Astrocyte of the spinal cord (primary cell): ENCODE measurements around the gene TMEM187.

Source experiments
- DNase-seq: peaks from one replicate; pipeline ENCODE4 v3.0.0; 2011; ENCODE audit warnings: low read depth, low spot score
- H3K4me3 ChIP-seq: 2 replicates; pipeline ENCODE4 v1.5.1; 2011; ENCODE audit warnings: low read depth, mild to moderate bottlenecking, low read length, moderate library complexity
- in situ Hi-C: cut with HindIII; loops from 2 replicates; pipeline ENCODE4 v1.10.0; 2017; ENCODE audit warnings: low sequenced_read_pairs
- TF ChIP-seq, protein P1 (sequence below): IDR thresholded peaks from 2 replicates; pipeline ENCODE4 v1.5.1; 2012; ENCODE audit warnings: low read depth, mild to moderate bottlenecking, low read length, inconsistent platforms

Gene TMEM187

DNA sequence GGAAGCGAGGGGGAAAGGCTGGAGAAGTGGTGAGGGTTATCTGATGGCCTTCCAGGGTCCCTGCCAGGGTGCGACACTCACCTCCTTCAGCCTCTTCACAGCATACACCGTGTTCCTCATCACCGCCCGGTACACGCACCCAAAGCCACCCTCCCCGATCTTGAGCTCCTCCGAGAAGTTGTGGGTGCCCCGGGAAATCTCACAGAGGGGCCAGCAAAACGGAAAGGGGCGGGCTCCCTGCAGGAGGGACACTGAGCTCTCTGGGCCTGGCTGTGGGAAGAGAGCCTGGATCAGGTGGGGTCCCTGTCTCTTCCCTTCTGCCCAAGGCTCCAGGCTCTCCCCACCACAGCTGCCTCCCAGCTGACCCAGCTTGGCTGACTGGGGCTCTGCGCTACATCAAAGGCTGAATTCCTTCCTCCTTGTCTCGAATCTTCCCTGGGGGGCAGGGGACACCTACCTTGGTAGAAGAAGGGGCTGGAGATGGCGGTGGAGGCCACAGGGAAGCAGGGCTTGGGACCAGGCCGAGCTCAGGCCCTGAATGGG, 46.0 kb downstream of the TMEM187 start:
- H3K4me3 ChIP-seq, result peak overlapping the region; percentile 51
- in situ Hi-C loops, result no loop called here
- DNase-seq, result no peak
- TF ChIP-seq, protein P1, sequence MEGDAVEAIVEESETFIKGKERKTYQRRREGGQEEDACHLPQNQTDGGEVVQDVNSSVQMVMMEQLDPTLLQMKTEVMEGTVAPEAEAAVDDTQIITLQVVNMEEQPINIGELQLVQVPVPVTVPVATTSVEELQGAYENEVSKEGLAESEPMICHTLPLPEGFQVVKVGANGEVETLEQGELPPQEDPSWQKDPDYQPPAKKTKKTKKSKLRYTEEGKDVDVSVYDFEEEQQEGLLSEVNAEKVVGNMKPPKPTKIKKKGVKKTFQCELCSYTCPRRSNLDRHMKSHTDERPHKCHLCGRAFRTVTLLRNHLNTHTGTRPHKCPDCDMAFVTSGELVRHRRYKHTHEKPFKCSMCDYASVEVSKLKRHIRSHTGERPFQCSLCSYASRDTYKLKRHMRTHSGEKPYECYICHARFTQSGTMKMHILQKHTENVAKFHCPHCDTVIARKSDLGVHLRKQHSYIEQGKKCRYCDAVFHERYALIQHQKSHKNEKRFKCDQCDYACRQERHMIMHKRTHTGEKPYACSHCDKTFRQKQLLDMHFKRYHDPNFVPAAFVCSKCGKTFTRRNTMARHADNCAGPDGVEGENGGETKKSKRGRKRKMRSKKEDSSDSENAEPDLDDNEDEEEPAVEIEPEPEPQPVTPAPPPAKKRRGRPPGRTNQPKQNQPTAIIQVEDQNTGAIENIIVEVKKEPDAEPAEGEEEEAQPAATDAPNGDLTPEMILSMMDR, result no peak

DNA sequence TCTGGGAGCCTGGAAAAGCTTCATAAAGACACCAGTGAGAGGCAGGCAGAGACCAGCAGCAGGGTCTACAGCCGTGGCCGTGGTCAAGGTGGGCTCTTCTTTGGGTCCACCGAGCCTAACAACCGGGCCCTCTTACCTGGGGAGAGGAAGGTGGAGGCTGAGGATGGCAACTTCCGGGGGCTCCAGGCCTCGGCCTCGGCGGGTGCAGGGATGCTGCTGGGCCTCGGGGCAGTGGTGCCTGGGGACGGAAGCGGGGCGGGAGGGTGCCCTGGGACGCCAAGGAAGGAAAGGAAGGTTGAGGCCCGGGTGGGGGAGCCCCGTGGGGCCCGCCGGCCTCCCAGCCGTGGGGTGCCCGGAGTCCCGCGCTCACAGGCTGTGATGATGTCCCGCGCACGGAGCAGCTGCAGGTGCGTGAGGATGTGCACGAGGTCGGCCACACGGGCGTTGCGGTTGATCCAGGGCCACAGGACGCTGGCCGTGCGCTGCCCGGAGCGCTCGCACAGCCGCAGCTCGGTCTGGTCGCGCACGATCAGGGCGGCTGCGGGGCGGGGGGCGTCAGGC, 46.6 kb downstream of the TMEM187 start:
- TF ChIP-seq, protein P1, result no peak
- no peak for DNase-seq
- H3K4me3 ChIP-seq, result peak overlapping the region; percentile 51
- in situ Hi-C loops, result no loop called here

DNA sequence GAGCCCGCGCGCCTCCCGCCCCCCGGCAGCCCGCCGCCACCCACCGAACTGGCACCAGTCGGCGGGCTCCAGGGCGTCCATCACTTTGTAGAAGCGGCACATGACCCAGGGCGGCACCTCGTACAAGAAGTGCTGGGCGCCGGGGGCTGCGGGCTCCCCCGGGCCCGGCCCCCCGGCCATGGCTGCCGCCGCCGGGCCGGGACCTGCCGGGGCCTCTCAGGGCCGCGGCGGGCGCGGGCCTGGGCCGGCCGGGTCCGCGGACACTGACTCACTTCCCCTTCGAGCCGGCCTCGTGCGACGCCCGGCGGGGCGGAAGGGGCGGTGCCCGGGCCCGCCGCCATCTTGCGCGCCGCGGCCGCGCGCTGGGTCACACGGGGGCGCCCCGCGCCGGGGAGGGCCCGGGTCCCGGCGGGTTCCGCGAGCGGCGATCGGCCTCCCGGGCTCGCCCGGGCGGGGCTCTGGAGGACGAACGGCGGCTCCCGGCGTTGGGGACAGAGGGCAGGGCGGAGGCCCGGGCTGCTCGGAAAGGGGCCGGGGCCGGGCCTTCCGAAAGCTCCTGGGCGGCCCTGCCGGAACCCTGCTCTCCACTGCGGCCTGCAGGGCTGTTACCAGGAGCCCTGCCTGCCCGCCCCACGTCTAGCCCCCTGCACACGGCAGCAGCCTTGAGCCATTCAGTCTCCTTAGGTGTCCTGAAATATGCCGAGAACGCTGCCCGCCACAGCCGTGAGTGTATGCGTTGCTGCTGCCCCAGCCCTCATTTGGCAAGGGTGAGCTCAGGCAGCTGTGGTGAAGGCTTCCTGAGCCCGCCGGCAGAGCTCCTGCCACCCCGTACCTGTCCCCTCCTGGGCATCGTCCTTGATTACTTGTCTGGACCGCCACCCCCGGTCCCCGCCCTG, 47.3 kb downstream of the TMEM187 start, which contains the start of gene IRAK1:
IRAK1 (minus strand) TSS at position 270 of the 896 bp plus-strand sequence; CDS start at position 180, 90 bp downstream.
- DNase-seq, result peak; percentile 41
- in situ Hi-C loops, result no loop called here
- peak within 1 kb of the TSS; percentile 51 for H3K4me3 ChIP-seq
- TF ChIP-seq, protein P1, result no peak

DNA sequence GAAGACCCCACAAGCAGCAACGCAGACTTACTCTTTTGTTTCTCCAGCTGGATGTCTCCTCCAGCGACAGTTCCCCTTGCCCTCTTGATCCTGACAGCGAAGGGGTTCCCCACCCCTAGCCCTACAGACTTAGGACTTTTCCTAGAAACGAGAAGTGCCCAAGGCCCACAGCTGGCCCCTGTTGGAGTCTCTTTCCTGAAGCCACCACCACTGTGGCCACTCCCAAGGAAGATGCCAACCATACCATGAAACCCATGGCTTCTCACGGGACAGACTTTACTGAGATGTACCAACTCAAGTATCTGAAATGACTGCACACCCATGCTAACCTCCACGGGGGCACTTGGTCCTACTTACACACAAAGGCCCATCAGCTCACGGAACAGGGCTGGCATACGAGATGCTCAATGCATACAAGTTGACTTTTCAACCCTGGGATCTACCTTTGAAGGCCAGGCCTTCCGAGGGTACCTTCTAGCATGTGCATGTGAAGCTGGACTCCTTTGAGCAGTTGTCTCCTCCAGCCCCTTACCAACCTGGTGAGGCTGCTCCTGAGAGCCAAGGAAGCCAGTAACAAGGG, 48.1 kb downstream of the TMEM187 start:
- TF ChIP-seq, protein P1, result no peak
- in situ Hi-C loops, result no loop called here
- H3K4me3 ChIP-seq, result peak overlapping the region; percentile 35
- DNase-seq, result no peak

DNA sequence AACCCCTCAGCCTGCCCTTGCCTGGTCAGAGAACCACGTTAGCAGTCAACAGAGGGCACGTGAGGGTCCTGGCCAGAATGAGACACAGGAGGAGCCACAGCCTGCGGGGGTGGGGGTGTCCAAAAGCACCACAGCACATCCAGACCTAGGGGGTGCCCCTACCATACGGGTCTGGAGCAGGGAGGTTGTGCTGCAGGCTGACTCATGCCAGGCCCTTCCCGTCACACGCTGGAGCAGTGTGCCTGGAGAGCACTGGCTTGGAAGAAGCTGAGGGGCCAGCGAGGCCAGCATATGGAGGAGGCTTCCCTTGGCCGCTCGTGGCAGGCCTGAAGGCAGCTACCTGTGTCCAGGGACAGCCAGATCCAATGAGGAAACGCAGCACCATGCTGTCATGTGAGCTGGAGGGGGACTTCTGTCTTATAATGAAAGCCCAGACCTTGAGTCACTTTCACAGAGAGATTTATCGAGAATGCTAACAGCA, 48.6 kb downstream of the TMEM187 start:
- TF ChIP-seq, protein P1, result no peak
- in situ Hi-C loops, result no loop called here
- no peak overlapping the region for H3K4me3 ChIP-seq
- peak; percentile 59 for DNase-seq

DNA sequence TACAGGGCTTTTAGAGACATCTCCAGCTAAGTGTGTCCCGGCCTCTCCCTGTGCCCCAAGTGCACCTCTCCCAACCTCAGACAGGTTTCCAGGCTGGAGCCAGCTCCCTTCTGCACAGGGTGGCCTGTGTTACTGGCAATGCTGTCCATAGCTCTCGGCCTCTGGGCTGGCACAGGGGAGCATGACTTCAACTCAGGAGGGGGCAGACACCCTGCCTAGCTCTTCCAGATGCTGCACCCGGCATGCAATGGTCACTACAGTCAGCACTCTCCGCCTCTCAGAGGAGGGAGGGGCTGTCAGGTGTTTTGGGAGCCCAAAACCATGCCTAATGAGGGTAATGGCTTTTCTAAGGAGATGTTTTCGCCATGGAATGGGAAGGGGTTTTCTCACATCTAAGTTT, 49.6 kb downstream of the TMEM187 start:
- DNase-seq, result no peak
- TF ChIP-seq, protein P1, result no peak
- in situ Hi-C loops, result no loop called here
- H3K4me3 ChIP-seq, result no peak overlapping the region
